DOHH2 (cell line): Measurements from ENCODE around the gene CTSK.

Experiments
- H3F3A ChIP-seq: fragments of 200-600 bp; sonication (generic), shearing (Covaris generic); 2 replicates; pipeline ENCODE4 v1.6.0; 2016; ENCODE audit warnings: antibody characterized with exemption, mild to moderate bottlenecking; ENCODE audit not compliant: control insufficient read depth, insufficient read depth
- H3K27ac ChIP-seq: fragments of 200-600 bp; sonication (generic); 2 replicates; pipeline ENCODE4 v1.5.1; 2014; ENCODE audit warnings: low read depth, mild to moderate bottlenecking, low read length, moderate library complexity
- H3K27me3 ChIP-seq: fragments of 200-600 bp; sonication (generic); 2 replicates; pipeline ENCODE4 v1.6.1; 2014; ENCODE audit warnings: mild to moderate bottlenecking, low read length, mixed read lengths; ENCODE audit not compliant: control insufficient read depth
- H3K36me3 ChIP-seq: fragments of 200-600 bp; sonication (generic); 2 replicates; pipeline ENCODE4 v1.6.1; 2014; ENCODE audit warnings: mild to moderate bottlenecking, low read length, moderate library complexity, mixed read lengths; ENCODE audit not compliant: control insufficient read depth
- H3K4me1 ChIP-seq: fragments of 200-600 bp; sonication (generic); 2 replicates; pipeline ENCODE4 v1.6.1; 2014; ENCODE audit warnings: mild to moderate bottlenecking, low read length, mixed read lengths; ENCODE audit not compliant: control insufficient read depth
- H3K4me2 ChIP-seq: fragments of 200-600 bp; sonication (generic); 2 replicates; pipeline ENCODE4 v1.6.0; 2014; ENCODE audit warnings: mild to moderate bottlenecking, low read length, moderate library complexity
- H3K4me3 ChIP-seq: fragments of 200-600 bp; sonication (generic); 2 replicates; pipeline ENCODE4 v1.5.1; 2014; ENCODE audit warnings: mild to moderate bottlenecking, low read length, mixed read lengths
- H3K79me2 ChIP-seq: fragments of 200-600 bp; sonication (generic); 2 replicates; pipeline ENCODE4 v1.6.1; 2014; ENCODE audit warnings: mild to moderate bottlenecking, low read length, mixed read lengths; ENCODE audit not compliant: control insufficient read depth
- H3K9me2 ChIP-seq: fragments of 200-600 bp; sonication (generic); replicated peaks from 2 replicates; pipeline ENCODE4 v1.6.1; 2014; ENCODE audit warnings: mild to moderate bottlenecking, low read length, mixed read lengths; ENCODE audit not compliant: control insufficient read depth
- H3K9me3 ChIP-seq: fragments of 200-600 bp; sonication (generic); 2 replicates; pipeline ENCODE4 v1.6.1; 2014; ENCODE audit warnings: antibody characterized with exemption, low read length, mixed read lengths; ENCODE audit not compliant: control insufficient read depth, insufficient read depth
- H4K20me1 ChIP-seq: fragments of 200-600 bp; sonication (generic); 2 replicates; pipeline ENCODE4 v1.6.0; 2014; ENCODE audit warnings: low read depth, mild to moderate bottlenecking, antibody characterized with exemption, low read length, moderate library complexity; ENCODE audit not compliant: control insufficient read depth, insufficient read depth
- EZH2phosphoT487 ChIP-seq: fragments of 200-600 bp; sonication (generic); IDR thresholded peaks from 2 replicates; pipeline ENCODE4 v1.6.1; 2017; ENCODE audit warnings: borderline replicate concordance, mild to moderate bottlenecking, antibody characterized with exemption, low read length, moderate library complexity, mixed read lengths
- TF ChIP-seq, protein P1 (sequence below): fragments of 200-600 bp; sonication (generic); IDR thresholded peaks from one replicate; pipeline ENCODE4 v1.5.1; 2014; ENCODE audit warnings: antibody characterized with exemption, mild to moderate bottlenecking, low read depth, low read length; ENCODE audit not compliant: poor library complexity, severe bottlenecking

CTSK gene

DNA sequence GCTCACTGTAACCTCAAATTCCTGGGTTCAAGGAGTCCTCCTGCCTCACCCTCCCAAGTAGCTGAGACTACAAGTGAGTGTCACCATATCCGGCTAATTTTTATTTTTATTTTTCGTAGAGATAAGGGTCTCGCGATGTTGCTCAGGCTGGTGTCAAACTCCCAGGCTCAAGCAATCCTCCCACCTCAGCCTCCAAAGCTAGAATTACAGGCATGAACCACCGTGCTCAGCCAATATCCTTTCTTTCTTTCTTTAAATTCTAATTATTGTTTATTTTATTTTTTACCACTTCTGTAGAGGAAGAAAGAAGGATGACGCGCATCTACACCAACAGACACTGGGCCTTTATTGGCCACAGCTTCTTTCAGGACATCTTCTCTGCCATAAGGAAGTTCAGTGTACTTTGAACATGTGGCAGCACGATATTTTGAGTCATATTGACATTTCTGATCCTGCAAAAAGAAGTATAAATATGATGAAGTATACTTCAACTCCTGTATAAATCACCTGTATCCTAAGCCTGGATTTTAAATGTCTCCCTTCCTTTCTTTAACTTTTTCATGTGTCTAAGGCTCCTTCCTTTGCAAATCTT is 58.2 kb downstream of the CTSK start:
- H3K36me3 ChIP-seq: peaks cover 84% of the 10 kb centered on the region
- H4K20me1 ChIP-seq: no peaks in the 10 kb centered on the region
- H3K27me3 ChIP-seq: no peaks in the 10 kb centered on the region
- H3K4me1 ChIP-seq: no peaks in the 10 kb centered on the region
- H3K9me3 ChIP-seq: no peaks in the 10 kb centered on the region
- no peak overlapping the region for H3K4me2 ChIP-seq
- TF ChIP-seq, protein P1, sequence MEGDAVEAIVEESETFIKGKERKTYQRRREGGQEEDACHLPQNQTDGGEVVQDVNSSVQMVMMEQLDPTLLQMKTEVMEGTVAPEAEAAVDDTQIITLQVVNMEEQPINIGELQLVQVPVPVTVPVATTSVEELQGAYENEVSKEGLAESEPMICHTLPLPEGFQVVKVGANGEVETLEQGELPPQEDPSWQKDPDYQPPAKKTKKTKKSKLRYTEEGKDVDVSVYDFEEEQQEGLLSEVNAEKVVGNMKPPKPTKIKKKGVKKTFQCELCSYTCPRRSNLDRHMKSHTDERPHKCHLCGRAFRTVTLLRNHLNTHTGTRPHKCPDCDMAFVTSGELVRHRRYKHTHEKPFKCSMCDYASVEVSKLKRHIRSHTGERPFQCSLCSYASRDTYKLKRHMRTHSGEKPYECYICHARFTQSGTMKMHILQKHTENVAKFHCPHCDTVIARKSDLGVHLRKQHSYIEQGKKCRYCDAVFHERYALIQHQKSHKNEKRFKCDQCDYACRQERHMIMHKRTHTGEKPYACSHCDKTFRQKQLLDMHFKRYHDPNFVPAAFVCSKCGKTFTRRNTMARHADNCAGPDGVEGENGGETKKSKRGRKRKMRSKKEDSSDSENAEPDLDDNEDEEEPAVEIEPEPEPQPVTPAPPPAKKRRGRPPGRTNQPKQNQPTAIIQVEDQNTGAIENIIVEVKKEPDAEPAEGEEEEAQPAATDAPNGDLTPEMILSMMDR: no peak
- no peak for TF ChIP-seq EZH2phosphoT487
- no peaks in the 10 kb centered on the region for H3K9me2 ChIP-seq
- H3K4me3 ChIP-seq: no peak overlapping the region
- H3K27ac ChIP-seq: no peak overlapping the region
- peaks cover 3% of the 10 kb centered on the region for H3F3A ChIP-seq
- H3K79me2 ChIP-seq: no peaks in the 10 kb centered on the region

DNA sequence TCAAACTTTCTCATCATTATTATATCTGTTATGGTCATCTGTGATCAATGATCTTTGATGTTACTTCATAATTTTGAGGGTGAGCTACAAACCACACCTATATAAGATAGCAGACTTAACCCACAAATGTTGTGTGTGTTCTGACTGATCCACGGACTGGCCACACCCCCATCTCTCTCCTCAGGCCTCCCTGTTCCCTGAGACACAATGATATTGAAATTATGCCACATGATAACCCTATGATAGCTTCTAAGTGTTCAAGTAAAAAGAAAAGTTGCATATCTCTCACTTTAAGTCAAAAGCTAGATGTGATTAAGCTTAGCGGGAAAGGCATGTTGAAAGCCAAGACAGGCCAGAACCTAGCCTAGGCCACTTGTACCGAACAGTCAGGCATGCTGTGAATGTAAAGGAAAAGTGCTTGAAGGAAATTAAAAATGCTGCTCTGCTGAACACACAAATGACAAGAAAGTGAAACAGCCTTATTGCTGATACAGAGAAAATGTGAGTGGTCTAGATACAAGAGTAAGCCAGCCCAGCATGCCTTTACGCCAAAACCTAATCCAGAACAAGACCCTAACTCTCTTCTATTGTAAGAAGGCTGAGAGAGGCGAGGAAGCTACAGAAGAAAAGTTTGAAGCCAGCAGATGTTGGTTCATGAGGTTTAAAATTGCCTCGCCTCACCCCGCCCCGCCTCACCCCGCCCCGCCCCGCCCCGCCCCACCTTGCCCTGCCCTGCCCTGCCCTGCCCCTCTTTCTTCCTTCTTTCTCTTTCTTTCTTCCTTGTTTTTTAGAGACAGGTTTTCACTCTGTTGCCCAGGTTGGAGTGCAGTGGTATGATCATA is 59.0 kb downstream of the CTSK start:
- Histone ChIP-seq H3K9me3 (no peaks in the 10 kb centered on the region), H3K4me1 (no peaks in the 10 kb centered on the region), H3K36me3 (peaks cover 81% of the 10 kb centered on the region), H3K9me2 (no peaks in the 10 kb centered on the region), H3K27me3 (no peaks in the 10 kb centered on the region), H3F3A (peaks cover 6% of the 10 kb centered on the region), H3K79me2 (no peaks in the 10 kb centered on the region), H3K4me2 (no peak overlapping the region), H3K27ac (no peak overlapping the region), H4K20me1 (no peaks in the 10 kb centered on the region), H3K4me3 (no peak overlapping the region)
- TF ChIP-seq, protein P1: no peak
- TF ChIP-seq EZH2phosphoT487: no peak
